22Rv1 (cell line): ENCODE measurements around the gene SH3PXD2A.

ENCODE experiments used
- H3K27ac ChIP-seq: fragments of 450-650 bp; 2 replicates; pipeline ENCODE4 v1.5.1; 2017
- CTCF ChIP-seq: fragments of 450-650 bp; IDR thresholded peaks from 2 replicates; pipeline ENCODE4 v1.5.1; 2017; ENCODE audit warnings: mild to moderate bottlenecking
- ZFX ChIP-seq: fragments of 450-650 bp; IDR thresholded peaks from 2 replicates; pipeline ENCODE4 v1.6.1; 2017; ENCODE audit warnings: antibody characterized with exemption, borderline replicate concordance

SH3PXD2A gene

GRCh38 chr10:103580011-103580410, 275.4 kb downstream of the SH3PXD2A start:
- no peak for TF ChIP-seq CTCF
- no peak for TF ChIP-seq ZFX
- H3K27ac ChIP-seq, result no peak overlapping the region

DNA sequence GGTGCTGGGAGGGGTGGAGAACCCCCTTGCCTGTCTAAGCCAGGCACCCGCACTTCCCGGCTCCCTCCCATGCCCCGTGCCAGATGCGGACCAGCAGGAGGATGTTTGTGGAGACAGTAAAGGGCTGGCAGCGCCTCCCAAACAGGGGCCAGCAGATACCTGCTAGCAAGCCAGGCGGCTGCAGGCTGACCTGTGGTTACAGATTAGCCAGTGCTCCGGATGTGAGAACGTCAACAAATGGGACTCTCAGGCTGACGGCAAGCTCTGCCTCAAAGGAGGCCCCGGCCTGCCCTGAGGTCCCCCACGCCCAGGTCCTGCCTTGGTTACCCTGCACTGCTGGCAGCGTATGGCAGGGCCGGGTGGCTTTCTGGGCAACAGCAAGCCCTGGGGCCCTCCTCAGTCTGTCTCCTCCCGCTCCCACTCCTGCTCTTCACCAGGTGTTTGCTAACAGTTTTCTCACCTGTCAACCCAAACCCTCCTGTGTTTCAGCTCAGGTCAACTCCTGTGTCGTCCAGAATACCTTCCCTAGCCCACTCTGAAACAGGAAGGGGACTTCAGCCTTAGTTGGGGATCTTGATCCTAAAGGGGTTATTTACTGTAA, 276.5 kb downstream of the SH3PXD2A start:
- no peak for TF ChIP-seq CTCF
- no peak for TF ChIP-seq ZFX
- H3K27ac ChIP-seq, result no peak overlapping the region

GRCh38 chr10:103576862-103577261, 278.5 kb downstream of the SH3PXD2A start:
- no peak overlapping the region for H3K27ac ChIP-seq
- TF ChIP-seq CTCF (no peak), ZFX (no peak)

DNA sequence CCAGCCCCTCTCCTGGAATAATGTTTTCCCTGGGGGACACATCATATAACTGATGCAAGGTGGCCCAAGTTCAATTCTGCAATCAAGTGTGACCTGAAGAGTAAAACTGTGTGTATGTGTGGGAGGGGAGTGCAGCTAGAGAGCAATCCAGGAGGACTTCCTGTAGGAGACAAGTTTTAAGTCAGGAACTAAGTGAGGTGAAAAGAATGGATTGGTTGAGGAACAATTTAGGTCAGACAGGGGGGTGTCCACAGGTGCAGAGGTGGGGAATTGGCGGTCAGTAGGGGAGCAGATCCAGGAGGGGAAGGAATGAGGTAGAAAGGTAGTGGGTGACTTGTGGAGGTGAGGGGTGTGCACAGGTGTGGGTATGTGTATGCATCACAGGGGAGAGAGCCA, 279.3 kb downstream of the SH3PXD2A start:
- no peak for TF ChIP-seq CTCF
- TF ChIP-seq ZFX, result no peak
- no peak overlapping the region for H3K27ac ChIP-seq

DNA sequence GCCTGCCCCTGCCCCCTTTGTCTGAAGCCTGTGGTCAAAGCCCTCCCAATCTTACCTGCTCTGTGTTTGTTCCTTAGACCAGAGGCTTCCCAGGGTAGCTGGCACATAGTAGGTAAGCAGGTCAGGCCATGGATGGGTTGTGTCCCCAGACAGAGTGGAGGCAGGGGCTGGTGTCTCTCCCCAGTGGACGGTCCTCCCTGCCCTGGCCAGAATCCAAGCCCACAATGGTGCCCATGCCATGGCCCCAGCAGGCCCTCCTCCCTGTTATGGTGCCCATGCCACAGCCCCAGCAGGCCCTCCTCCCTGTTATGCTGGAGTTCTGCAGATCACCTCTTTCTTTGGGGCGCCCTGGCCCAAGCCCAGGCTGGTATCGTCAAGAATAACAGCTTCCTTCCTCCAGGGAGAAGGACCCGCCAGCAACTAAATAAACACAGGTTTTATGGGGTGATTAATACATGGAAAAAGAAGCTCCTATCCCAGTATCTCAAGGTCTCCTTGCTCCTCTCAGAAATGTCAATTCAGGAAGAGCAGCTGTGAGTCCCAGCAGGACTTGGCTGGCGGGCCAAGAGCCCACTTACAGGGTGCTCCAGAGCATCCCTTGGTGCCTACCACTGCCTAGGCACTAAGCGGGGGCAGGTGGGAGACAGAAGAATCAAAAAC, 279.8 kb downstream of the SH3PXD2A start:
- TF ChIP-seq CTCF, result no peak
- TF ChIP-seq ZFX, result no peak
- H3K27ac ChIP-seq, result no peak overlapping the region

GRCh38 chr10:103574097-103575061, 281.0 kb downstream of the SH3PXD2A start:
- no peak overlapping the region for H3K27ac ChIP-seq
- no peak for TF ChIP-seq ZFX
- TF ChIP-seq CTCF, result no peak

- TF ChIP-seq ZFX, result no peak
- H3K27ac ChIP-seq, result no peak overlapping the region
Observed at GRCh38 chr10:103573205-103573487, 282.2 kb downstream of the SH3PXD2A start.
